K562 (cell line): ENCODE results near the gene GALE. TPM values are rescaled to one million over a fixed set of nuclear protein-coding genes. Genes with fewer than 3 reads are reported as not detected.
A peak's percentile ranks its signal among the peaks of the same experiment; 100 is the strongest.

Source experiments
- CBFB ChIP-seq: sonication (generic); formaldehyde crosslinking; IDR thresholded peaks from 2 replicates; pipeline ENCODE4 v1.4.0; 2020; ENCODE audit warnings: mild to moderate bottlenecking, missing genetic modification reagents
- ETV1 ChIP-seq: fragments of 450-650 bp; conservative IDR thresholded peaks from 2 replicates; pipeline ENCODE4 v1.6.1; 2016; ENCODE audit warnings: missing genetic modification characterization, control low read depth, low read depth, missing compliant biosample characterization
- HDAC6 ChIP-seq: IDR thresholded peaks from 2 replicates; pipeline ENCODE4 v1.6.1; 2012; ENCODE audit warnings: low read depth, mild to moderate bottlenecking, control low read depth, inconsistent platforms, low read length, moderate library complexity
- NCOA1 ChIP-seq: fragments of 450-650 bp; IDR thresholded peaks from 2 replicates; pipeline ENCODE4 v1.6.1; 2016; ENCODE audit warnings: low read depth
- NCOA4 ChIP-seq: fragments of 450-650 bp; IDR thresholded peaks from 2 replicates; pipeline ENCODE4 v1.6.1; 2018; ENCODE audit warnings: mild to moderate bottlenecking; ENCODE audit not compliant: partially characterized antibody
- POLR2G ChIP-seq: fragments of 200-400 bp; formaldehyde crosslinking; IDR thresholded peaks from 2 replicates; pipeline ENCODE4 v1.6.1; 2017; ENCODE audit warnings: low read depth, mild to moderate bottlenecking, antibody characterized with exemption, low read length, moderate library complexity
- PPARD ChIP-seq: fragments of 250-450 bp; sonication (Bioruptor Pico); IDR thresholded peaks from 2 replicates; pipeline ENCODE4 v1.8.0; 2022; ENCODE audit warnings: inconsistent platforms, mild to moderate bottlenecking, moderate library complexity
- PTRF ChIP-seq: fragments of 450-650 bp; IDR thresholded peaks from 2 replicates; pipeline ENCODE4 v1.6.1; 2016; ENCODE audit warnings: mild to moderate bottlenecking, missing genetic modification characterization, missing compliant biosample characterization
- RHOXF2B ChIP-seq: fragments of 250-450 bp; sonication (Bioruptor Pico); conservative IDR thresholded peaks from 2 replicates; pipeline ENCODE4 v1.5.1; 2021
- SNIP1 ChIP-seq: fragments of 450-650 bp; IDR thresholded peaks from 2 replicates; pipeline ENCODE4 v1.7.1; 2017; ENCODE audit warnings: low read depth, mild to moderate bottlenecking
- TAF9B ChIP-seq: fragments of 450-650 bp; IDR thresholded peaks from 2 replicates; pipeline ENCODE4 v1.6.1; 2018; ENCODE audit warnings: mild to moderate bottlenecking; ENCODE audit not compliant: partially characterized antibody
- polyA plus RNA-seq, 8 experiments: library from polyadenylated mRNA; depleted of rRNA in 4 of 8; stranded (reverse) in 5 of 8; unstranded in 3 of 8; fragments of >200 nt; fragmentation: Nextera tagmentation in 2 of 8; fragmentation: Illumina TruSeq in 1 of 8; extraction: Ambion mirVana in 2 of 8; extraction: Trizol in 1 of 8; gene quantifications; 2 replicates each; pipeline versions ENCODE4 v1.2.1 to v1.2.3, GENCODE V29; 2011 to 2014; ENCODE audit warnings: inconsistent platforms in 1 of 8, missing spikeins in 1 of 8
- total RNA-seq, 7 experiments: library from RNA; depleted of rRNA in 6 of 7; stranded (reverse); fragments of >200 nt in 6 of 7; fragmentation: Illumina TruSeq in 2 of 7; extraction: Trizol in 2 of 7; gene quantifications; 2 replicates each; pipeline versions ENCODE4 v1.2.1 to v1.2.3, GENCODE V29; 2011 to 2021; ENCODE audit warnings: low replicate concordance in 1 of 7
- TF ChIP-seq, protein P1 (sequence below), 2 experiments: fragments of 450-650 bp in 1 of 2; sonication (generic) in 1 of 2; formaldehyde crosslinking in 1 of 2; IDR thresholded peaks in 1 of 2; conservative IDR thresholded peaks in 1 of 2; 2 replicates each; pipeline versions ENCODE4 v1.6.1 to v1.8.1; 2016 to 2023; ENCODE audit warnings: mild to moderate bottlenecking in 2 of 2, moderate library complexity in 2 of 2, inconsistent platforms in 1 of 2, missing genetic modification reagents in 1 of 2
- TF ChIP-seq, protein P2 (sequence below): sonication (generic); formaldehyde crosslinking; IDR thresholded peaks from 2 replicates; pipeline ENCODE4 v1.8.1; 2023; ENCODE audit warnings: mild to moderate bottlenecking, missing genetic modification reagents
- TF ChIP-seq, protein P3 (sequence below): sonication (generic); formaldehyde crosslinking; IDR thresholded peaks from 2 replicates; pipeline ENCODE4 v1.8.0; 2022; ENCODE audit warnings: mild to moderate bottlenecking, missing genetic modification reagents

Gene GALE
- total and polyA plus RNA-seq, 9 of the 15 experiments (the other 6 are each of a cell fraction or from before 2014, with no cell fraction given), result 8.4 to 139 (median 88.3) TPM

DNA sequence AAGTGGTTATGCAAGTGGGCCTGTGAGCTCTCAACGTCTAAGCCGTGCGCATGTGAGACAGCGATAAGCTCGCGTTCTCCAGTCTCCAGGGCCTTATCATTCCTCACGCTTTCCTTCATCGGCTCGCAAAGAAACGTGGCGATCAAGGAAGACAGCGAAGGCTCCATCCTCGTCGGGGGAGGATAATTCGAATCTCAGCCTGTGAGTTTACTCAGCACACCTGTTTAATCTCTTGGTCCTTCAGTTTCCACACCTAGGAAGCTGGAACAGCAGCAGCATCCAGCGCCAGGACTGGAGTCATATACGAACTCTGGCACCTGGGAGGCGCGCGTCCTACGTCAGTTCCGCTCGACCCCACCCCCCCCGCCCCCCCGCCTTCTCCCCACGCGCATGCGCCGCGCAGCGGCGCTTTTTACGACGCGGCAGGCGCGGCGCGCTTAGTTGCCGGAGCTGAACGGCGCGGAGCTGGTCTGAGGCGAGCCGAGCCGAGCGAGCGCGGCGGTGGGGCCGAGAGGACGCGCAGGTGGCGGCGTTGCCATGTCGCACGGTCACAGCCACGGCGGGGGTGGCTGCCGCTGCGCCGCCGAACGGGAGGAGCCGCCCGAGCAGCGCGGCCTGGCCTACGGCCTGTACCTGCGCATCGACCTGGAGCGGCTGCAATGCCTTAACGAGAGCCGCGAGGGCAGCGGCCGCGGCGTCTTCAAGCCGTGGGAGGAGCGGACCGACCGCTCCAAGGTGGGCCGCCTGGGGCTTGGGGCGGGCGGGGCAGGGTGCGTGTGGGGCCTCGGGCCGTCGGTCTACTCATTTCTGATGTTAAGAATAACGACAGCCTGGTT, 22.4 kb downstream of the GALE start, which contains the start of gene PITHD1 (continued):
- 0 out of 2 replicates have a peak, but pooled peaks have one; percentile 16 for TF ChIP-seq CBFB
- TF ChIP-seq, protein P1, sequence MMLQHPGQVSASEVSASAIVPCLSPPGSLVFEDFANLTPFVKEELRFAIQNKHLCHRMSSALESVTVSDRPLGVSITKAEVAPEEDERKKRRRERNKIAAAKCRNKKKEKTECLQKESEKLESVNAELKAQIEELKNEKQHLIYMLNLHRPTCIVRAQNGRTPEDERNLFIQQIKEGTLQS (IDR thresholded peaks at IDR 0.05), result peak; percentile 77
- TF ChIP-seq, protein P1 (CRISPR knock-in tag; conservative IDR thresholded peaks at IDR 0.05), result peak; percentile 91
- peak; percentile 96 for TF ChIP-seq POLR2G
- TF ChIP-seq NCOA4, result no peak
- peak; percentile 82; the same call in 1 of the 2 replicates for TF ChIP-seq NCOA1
- TF ChIP-seq RHOXF2B (CRISPR knock-in tag), result no peak
- TF ChIP-seq, protein P2, sequence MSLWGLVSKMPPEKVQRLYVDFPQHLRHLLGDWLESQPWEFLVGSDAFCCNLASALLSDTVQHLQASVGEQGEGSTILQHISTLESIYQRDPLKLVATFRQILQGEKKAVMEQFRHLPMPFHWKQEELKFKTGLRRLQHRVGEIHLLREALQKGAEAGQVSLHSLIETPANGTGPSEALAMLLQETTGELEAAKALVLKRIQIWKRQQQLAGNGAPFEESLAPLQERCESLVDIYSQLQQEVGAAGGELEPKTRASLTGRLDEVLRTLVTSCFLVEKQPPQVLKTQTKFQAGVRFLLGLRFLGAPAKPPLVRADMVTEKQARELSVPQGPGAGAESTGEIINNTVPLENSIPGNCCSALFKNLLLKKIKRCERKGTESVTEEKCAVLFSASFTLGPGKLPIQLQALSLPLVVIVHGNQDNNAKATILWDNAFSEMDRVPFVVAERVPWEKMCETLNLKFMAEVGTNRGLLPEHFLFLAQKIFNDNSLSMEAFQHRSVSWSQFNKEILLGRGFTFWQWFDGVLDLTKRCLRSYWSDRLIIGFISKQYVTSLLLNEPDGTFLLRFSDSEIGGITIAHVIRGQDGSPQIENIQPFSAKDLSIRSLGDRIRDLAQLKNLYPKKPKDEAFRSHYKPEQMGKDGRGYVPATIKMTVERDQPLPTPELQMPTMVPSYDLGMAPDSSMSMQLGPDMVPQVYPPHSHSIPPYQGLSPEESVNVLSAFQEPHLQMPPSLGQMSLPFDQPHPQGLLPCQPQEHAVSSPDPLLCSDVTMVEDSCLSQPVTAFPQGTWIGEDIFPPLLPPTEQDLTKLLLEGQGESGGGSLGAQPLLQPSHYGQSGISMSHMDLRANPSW, result no peak
- TF ChIP-seq SNIP1, result peak; percentile 74; the same call in 1 of the 2 replicates
- no peak for TF ChIP-seq PTRF (tag)
- TF ChIP-seq, protein P3, sequence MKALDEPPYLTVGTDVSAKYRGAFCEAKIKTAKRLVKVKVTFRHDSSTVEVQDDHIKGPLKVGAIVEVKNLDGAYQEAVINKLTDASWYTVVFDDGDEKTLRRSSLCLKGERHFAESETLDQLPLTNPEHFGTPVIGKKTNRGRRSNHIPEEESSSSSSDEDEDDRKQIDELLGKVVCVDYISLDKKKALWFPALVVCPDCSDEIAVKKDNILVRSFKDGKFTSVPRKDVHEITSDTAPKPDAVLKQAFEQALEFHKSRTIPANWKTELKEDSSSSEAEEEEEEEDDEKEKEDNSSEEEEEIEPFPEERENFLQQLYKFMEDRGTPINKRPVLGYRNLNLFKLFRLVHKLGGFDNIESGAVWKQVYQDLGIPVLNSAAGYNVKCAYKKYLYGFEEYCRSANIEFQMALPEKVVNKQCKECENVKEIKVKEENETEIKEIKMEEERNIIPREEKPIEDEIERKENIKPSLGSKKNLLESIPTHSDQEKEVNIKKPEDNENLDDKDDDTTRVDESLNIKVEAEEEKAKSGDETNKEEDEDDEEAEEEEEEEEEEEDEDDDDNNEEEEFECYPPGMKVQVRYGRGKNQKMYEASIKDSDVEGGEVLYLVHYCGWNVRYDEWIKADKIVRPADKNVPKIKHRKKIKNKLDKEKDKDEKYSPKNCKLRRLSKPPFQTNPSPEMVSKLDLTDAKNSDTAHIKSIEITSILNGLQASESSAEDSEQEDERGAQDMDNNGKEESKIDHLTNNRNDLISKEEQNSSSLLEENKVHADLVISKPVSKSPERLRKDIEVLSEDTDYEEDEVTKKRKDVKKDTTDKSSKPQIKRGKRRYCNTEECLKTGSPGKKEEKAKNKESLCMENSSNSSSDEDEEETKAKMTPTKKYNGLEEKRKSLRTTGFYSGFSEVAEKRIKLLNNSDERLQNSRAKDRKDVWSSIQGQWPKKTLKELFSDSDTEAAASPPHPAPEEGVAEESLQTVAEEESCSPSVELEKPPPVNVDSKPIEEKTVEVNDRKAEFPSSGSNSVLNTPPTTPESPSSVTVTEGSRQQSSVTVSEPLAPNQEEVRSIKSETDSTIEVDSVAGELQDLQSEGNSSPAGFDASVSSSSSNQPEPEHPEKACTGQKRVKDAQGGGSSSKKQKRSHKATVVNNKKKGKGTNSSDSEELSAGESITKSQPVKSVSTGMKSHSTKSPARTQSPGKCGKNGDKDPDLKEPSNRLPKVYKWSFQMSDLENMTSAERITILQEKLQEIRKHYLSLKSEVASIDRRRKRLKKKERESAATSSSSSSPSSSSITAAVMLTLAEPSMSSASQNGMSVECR, result peak; percentile 69; the same call in 1 of the 2 replicates
- TF ChIP-seq TAF9B, result peak; percentile 90
- no peak for TF ChIP-seq HDAC6
- TF ChIP-seq ETV1 (tag), result peak; percentile 81
- TF ChIP-seq PPARD (CRISPR knock-in tag), result no peak
